ENCODE data around the gene PNPO.
"Not testable (repeated sequence)": the region's sequence is repeated elsewhere in the genome, so short reads cannot be mapped to it uniquely, and the experiment has no call there.

GRCh38 chr17:47935468-47935867 lies 5.9 kb upstream of the PNPO start:
- TF ChIP-seq CTCF (conservative IDR thresholded peaks at IDR 0.05; ENCODE audit: low read length); EZH2phosphoT487 (IDR thresholded peaks at IDR 0.05; ENCODE audit: borderline replicate concordance, low read depth, low read length): not testable (repeated sequence)

Measured in OCI-LY7 (cell line).